ENCODE measurements around the gene ZNF254. TPM values are rescaled to one million over a fixed set of nuclear protein-coding genes. Genes with fewer than 3 reads are reported as not detected.

The ZNF254 gene
- total RNA-seq, 1 experiment from 2014 or later, result 26.6 TPM

DNA sequence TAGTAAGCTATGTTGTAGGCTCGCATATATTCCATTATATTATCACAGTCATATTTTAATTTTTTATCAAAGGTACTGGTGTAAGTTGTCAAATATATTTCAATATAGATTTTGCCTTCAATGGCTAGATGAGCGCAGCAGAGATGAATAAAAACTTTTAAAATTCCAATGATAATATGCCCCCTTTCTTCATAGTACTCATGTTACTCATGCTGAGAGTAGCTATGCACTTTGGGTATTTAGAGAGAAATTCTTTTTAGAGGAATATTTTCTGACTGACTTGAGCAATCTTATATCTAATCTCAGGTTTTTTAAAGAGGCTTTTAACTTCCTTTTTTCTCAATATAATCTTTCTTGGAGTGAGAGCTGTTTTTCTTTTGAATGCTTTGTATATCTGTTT is 11.4 kb downstream of the ZNF254 start:
- no peaks in the 10 kb centered on the region for H3K23me2 ChIP-seq (ENCODE audit: insufficient read length, low read depth, low read length, poor library complexity, severe bottlenecking)
- H3K27ac ChIP-seq (ENCODE audit: insufficient read length, low read depth, low read length), result no peak overlapping the region
- no peak overlapping the region for H4K91ac ChIP-seq (ENCODE audit: insufficient read length, low read depth, low read length)
- Mint-ChIP-seq H3K4me1 (peaks cover 6 to 11% of the 10 kb centered on the region in 2 experiments; a peak in 3 of 4 replicates), H3K9me3 (no peaks in the 10 kb centered on the region), H3K4me3 (no peak overlapping the region), H3K27ac (no peak overlapping the region; a peak in 1 of 7 replicates), H3K36me3 (ENCODE audit: insufficient read depth in 1 of 3, low read depth in 3 of 3) (peaks cover 0 to 18% (median 4%) of the 10 kb centered on the region in 3 experiments; a peak in 4 of 7 replicates), H3K27me3 (ENCODE audit: low read depth) (no peaks in the 10 kb centered on the region)
- no peak overlapping the region for H2BK120ac ChIP-seq (ENCODE audit: low read depth, low read length, poor library complexity, severe bottlenecking)
- H2BK12ac ChIP-seq (ENCODE audit: insufficient read length, low read depth, low read length), result no peak overlapping the region
- H2AFZ ChIP-seq (ENCODE audit: low read length), result no peak overlapping the region
- no peak overlapping the region for H3K4ac ChIP-seq (ENCODE audit: low read depth, low read length)
- no peak overlapping the region for H4K5ac ChIP-seq (ENCODE audit: insufficient read length, low read depth, low read length)
- peaks cover 7% of the 10 kb centered on the region for H3K79me1 ChIP-seq (ENCODE audit: insufficient read depth, low read depth, low read length, poor library complexity, severe bottlenecking)
- H4K8ac ChIP-seq (replicated peaks; ENCODE audit: insufficient read length, low read depth, low read length), result no peak overlapping the region
- H3K9ac ChIP-seq (ENCODE audit: extremely low read depth, insufficient read length, low read length), result no peak overlapping the region
- TF ChIP-seq, protein P1, sequence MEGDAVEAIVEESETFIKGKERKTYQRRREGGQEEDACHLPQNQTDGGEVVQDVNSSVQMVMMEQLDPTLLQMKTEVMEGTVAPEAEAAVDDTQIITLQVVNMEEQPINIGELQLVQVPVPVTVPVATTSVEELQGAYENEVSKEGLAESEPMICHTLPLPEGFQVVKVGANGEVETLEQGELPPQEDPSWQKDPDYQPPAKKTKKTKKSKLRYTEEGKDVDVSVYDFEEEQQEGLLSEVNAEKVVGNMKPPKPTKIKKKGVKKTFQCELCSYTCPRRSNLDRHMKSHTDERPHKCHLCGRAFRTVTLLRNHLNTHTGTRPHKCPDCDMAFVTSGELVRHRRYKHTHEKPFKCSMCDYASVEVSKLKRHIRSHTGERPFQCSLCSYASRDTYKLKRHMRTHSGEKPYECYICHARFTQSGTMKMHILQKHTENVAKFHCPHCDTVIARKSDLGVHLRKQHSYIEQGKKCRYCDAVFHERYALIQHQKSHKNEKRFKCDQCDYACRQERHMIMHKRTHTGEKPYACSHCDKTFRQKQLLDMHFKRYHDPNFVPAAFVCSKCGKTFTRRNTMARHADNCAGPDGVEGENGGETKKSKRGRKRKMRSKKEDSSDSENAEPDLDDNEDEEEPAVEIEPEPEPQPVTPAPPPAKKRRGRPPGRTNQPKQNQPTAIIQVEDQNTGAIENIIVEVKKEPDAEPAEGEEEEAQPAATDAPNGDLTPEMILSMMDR (conservative IDR thresholded peaks at IDR 0.05), result no peak
- H3K56ac ChIP-seq (ENCODE audit: insufficient read length, low read depth, low read length), result no peak overlapping the region
- H3K4me2 ChIP-seq (ENCODE audit: insufficient read depth, insufficient read length, low read length), result no peak overlapping the region
- no peaks in the 10 kb centered on the region for H3K4me1 ChIP-seq (ENCODE audit: insufficient read depth, low read length)
- H3K27me3 ChIP-seq (ENCODE audit: insufficient read depth, low read length), result no peaks in the 10 kb centered on the region
- no peak overlapping the region for H3K18ac ChIP-seq (ENCODE audit: insufficient read length, low read depth, low read length)
- no peak overlapping the region for H2BK20ac ChIP-seq (ENCODE audit: low read depth, low read length, poor library complexity, severe bottlenecking)
- H2BK15ac ChIP-seq (ENCODE audit: low read depth, low read length), result no peak overlapping the region
- no peak overlapping the region for H2AK5ac ChIP-seq (ENCODE audit: insufficient read length, low read length)
- H3K9me3 ChIP-seq (ENCODE audit: control insufficient read depth, low read depth, low read length), result no peaks in the 10 kb centered on the region
- H2BK5ac ChIP-seq (ENCODE audit: insufficient read length, low read length), result no peak overlapping the region
- no peak for DNase-seq
- no CpG with 5 or more reads among the region's 2 CpGs for WGBS (ENCODE audit: extremely low coverage, insufficient read length, low lambda C conversion rate)
- no peaks in the 10 kb centered on the region; the same call in 1 of the 2 replicates for H3K79me2 ChIP-seq (ENCODE audit: insufficient read depth, low read length)
- H3T11ph ChIP-seq (ENCODE audit: low read length), result no peak overlapping the region
- H3K23ac ChIP-seq (ENCODE audit: insufficient read length, low read depth, low read length), result no peak overlapping the region
- H4K20me1 ChIP-seq (ENCODE audit: control insufficient read depth, insufficient read depth, insufficient read length), result no peaks in the 10 kb centered on the region
- H3K14ac ChIP-seq (ENCODE audit: insufficient read depth, low read length), result no peak overlapping the region

Measured in H9 (cell line).